RWPE1 (cell line): ENCODE results near the gene TEX14.
A peak's percentile ranks its signal among the peaks of the same experiment; 100 is the strongest.

Experiments
- CTCF ChIA-PET: fragments of 350-600 bp; sonication (Branson Sonifier 250); formaldehyde crosslinking; extraction: SDS; loops from one replicate; lab custom pipeline; 2021; lab: Yijun Ruan, JAX
- POLR2A ChIA-PET: fragments of 400-600 bp; formaldehyde crosslinking; extraction: SDS; loops from one replicate; lab custom pipeline; 2020; ENCODE audit warnings: antibody characterized with exemption; ENCODE audit not compliant: low non-redundant PET; lab: Yijun Ruan, JAX
- DNase-seq: peaks from one replicate; pipeline ENCODE4 v3.0.0; 2012; ENCODE audit warnings: low spot score
- H3K27ac ChIP-seq: fragments of 450-650 bp; 2 replicates; pipeline ENCODE4 v1.5.1; 2017
- CTCF ChIP-seq: fragments of 450-650 bp; conservative IDR thresholded peaks from 2 replicates; pipeline ENCODE4 v1.5.1; 2017; ENCODE audit warnings: low read depth, mild to moderate bottlenecking

Gene TEX14

DNA sequence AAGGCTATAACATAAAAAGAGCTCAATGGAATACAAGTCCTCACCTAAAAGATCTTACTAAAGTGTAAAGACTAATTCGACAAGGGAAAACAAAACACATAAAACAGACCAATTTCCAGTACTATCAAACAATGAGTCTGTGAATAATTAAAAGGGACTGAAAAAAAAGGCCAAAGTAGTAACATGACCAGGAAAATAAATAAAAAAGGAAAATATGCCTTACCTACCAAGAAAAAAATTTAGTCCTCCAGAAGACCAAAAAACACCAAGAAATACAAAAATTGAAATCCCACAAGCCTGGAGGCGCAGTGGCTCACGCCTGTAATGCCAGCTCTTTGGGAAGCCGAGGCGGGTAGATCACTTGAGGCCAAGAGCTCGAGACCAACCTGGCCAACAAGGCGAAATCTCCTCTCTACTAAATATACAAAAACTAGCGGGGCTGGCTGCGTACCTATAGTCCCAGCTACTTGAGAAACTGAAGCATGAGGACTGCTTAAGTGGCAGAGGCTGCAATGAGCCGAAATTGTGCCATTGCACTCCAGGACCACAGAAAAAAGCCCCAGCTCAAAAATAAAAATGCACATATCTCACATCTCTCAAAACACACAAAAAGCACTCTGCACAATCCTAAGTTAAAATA, 60.8 kb downstream of the TEX14 start:
- ChIA-PET CTCF (interaction anchor here (0.6 to 1.2 kb wide), 4 partner anchors 36 to 112 kb away, joined by 3 to 11 read pairs (median 4); no protein-coding TSS in a partner anchor), POLR2A (interaction anchor here (0.7 kb wide), 2 partner anchors 10 to 111 kb away, joined by 5 read pairs; no protein-coding TSS in a partner anchor)
- no peak for TF ChIP-seq CTCF
- peak overlapping the region; percentile 75 for H3K27ac ChIP-seq
- no peak for DNase-seq

GRCh38 chr17:58626905-58627304, 64.9 kb downstream of the TEX14 start:
- ChIA-PET CTCF (no interaction called here), POLR2A (no interaction called here)
- DNase-seq, result no peak
- H3K27ac ChIP-seq, result no peak overlapping the region
- TF ChIP-seq CTCF, result no peak

DNA sequence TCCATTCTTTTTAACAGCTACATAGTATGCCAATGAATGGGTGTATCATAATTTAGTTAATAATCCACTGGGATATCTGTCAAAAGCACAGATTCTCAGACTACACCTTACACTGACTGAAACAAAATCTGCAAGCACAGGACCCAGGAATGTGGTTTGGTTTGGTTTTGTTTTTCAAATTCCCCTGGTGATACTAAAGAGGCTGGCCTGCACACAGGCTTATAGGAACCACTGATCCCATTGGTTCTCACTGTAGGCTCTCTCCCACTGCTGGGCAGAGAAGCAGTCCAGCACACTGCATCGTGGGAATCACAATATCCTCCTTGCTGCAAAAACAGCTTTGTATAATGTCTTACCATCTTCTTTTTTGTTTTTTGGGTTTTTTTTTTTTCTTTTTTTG, 67.1 kb downstream of the TEX14 start:
- TF ChIP-seq CTCF, result no peak
- ChIA-PET CTCF (no interaction called here), POLR2A (no interaction called here)
- no peak overlapping the region for H3K27ac ChIP-seq
- DNase-seq, result no peak

- POLR2A ChIA-PET, result no interaction called here
These were observed 70.7 kb downstream of the TEX14 start for GRCh38 chr17:58621174-58621573.

GRCh38 chr17:58618336-58618735, 73.5 kb downstream of the TEX14 start:
- CTCF ChIA-PET, result no interaction called here
- no peak for DNase-seq
- H3K27ac ChIP-seq, result no peak overlapping the region
- POLR2A ChIA-PET, result no interaction called here
- no peak for TF ChIP-seq CTCF

More at GRCh38 chr17:58621174-58621573, 70.7 kb downstream of the TEX14 start:
- no peak overlapping the region for H3K27ac ChIP-seq
- no peak for TF ChIP-seq CTCF
- CTCF ChIA-PET, result no interaction called here
- no peak for DNase-seq

DNA sequence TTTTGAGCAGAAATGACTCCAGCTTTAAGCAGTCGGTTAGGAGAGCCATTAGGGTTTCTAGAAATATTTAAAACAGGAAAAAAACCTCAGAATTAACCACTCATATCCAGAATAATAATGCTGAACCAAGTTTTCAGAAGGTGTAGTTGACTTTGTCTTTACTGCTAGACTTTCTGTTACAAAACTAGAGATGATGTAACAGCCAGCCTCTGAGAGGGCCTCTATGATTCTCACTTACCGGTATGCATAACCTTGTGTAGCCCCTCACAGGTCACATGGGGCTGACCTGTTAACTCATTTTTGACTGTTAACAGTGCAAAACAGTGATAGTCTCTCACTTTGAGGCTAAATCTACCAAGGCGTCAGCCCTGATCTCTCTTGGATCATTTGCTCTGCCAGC, 74.3 kb downstream of the TEX14 start:
- ChIA-PET CTCF (no interaction called here), POLR2A (no interaction called here)
- DNase-seq, result no peak

More for the DNA sequence above, 74.3 kb downstream of the TEX14 start:
- TF ChIP-seq CTCF, result no peak
- H3K27ac ChIP-seq, result no peak overlapping the region
